Stimulated activated CD4-positive, alpha-beta T cell treated with anti-CD3 and anti-CD28 coated beads, TNF-alpha, amount 100 ng/mL, for 48 hours (primary cell): ENCODE results near the gene SRSF12.
"Not testable (repeated sequence)": the region's sequence is repeated elsewhere in the genome, so short reads cannot be mapped to it uniquely, and the experiment has no call there.

ENCODE experiments used
- DNase-seq, 3 donors: peaks; one replicate each; pipeline ENCODE4 v3.0.0-alpha.2; 2020; ENCODE audit warnings: low read depth in 3 of 3

The SRSF12 gene

DNA sequence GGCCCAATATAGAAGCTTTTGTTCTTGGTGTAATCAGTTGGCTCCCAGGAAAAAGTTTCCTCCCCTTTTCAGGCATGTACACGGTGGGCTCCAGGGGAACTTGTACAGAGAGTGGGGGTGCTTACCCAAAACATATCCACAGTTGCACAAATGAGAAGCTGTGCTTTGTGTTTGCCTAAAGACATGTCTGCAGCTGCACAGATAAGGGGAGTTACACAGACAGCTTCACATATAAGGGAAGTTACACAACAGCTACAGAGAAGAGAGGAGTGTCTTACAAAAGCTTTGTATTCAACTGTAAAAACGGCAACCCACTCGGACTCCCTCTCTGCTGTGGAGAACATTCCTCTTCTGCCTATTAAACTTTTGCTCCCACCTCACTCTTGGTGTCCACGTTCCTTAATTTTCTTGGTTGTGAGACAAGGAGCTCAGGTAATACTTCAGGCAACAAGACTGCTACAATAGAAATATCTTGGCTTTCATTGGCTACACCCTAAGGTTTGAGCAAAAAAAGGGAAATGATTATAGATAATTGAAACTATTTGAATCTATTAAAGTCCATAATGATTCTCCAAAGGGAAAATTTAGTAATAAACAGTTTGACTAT lies 44.8 kb downstream of the SRSF12 start:
- DNase-seq: no peak

- DNase-seq: no peak
These were observed 46.8 kb downstream of the SRSF12 start for GRCh38 chr6:89071036-89071435.

- no peak for DNase-seq
These were observed 48.2 kb downstream of the SRSF12 start for GRCh38 chr6:89069536-89070163.

DNA sequence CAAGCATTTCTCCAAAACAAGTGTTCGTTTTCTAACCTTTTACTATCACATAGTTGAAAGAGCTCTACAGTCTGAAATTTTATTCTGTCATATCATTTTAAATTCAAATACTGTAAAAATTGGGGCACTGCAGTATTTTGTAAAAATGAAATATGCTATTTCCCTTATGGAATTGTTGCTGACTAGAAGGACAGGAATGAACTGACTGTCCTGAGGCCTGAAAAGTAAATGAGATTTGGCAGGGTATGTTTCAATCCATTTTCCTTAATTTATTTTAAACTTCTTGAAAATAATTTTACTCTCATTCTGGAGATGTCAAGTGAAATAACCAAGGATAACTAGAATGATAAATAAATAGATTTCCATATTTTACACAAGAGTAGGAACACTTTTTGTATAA lies 49.2 kb downstream of the SRSF12 start:
- no peak for DNase-seq

DNA sequence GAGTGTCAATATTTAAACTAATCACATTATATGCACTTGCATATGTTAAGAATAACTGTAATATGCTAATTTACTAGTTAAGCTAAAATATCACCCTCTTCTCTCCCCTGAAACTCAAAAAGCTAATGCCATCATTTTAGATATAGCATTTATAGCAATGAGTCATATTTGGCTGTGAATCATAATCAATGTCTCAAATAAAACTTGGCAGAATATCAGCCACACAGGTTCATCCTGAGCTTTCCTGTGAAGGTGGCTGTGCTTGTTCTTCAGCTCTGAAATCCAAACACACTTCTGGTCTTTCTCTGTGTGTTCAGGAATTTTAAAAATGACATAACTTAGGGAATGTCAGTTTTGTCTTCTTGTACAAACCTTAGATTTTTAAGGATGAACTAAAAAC lies 50.1 kb downstream of the SRSF12 start:
- DNase-seq: no peak

- DNase-seq: no peak
These were observed 50.8 kb downstream of the SRSF12 start for GRCh38 chr6:89066940-89067646.

DNA sequence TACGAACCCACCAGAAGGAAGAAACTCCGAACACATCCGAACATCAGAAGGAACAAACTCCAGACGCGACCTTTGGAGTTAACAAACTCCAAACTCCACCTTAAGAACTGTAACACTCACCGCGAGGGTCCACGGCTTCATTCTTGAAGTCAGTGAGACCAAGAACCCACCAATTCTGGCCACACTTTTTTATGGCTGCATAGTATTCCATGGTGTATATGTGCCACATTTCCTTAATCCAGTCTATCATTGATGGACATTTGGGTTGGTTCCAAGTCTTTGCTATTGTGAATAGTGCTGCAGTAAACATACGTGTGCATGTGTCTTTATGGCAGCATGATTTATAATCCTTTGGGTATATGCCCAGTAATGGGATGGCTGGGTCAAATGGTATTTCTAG lies 51.8 kb downstream of the SRSF12 start:
- DNase-seq: not testable (repeated sequence)

- DNase-seq: not testable (repeated sequence)
These were observed 52.9 kb downstream of the SRSF12 start for GRCh38 chr6:89064931-89065330.

DNA sequence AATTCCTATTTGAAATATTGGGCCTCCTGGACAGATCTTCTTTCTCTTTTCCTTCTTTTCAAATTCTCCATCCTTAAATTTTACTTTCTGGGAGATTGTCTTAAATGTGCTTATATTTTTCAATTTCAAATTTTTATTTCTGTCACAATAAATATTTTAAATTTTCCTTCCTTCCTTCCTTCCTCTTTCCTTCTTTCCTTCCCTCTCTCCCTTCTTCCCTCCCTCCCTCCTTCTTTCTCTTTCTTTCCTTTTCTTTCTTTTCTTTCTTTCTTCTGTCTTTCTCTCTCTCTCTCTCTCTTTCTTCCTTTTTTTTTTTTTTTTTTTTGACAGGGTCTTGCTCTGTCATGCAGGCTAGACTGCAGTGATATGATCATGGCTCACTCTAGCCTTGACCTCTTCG lies 54.0 kb downstream of the SRSF12 start:
- DNase-seq: no peak

- no peak for DNase-seq
These were observed 58.6 kb downstream of the SRSF12 start for GRCh38 chr6:89059227-89059626.

DNA sequence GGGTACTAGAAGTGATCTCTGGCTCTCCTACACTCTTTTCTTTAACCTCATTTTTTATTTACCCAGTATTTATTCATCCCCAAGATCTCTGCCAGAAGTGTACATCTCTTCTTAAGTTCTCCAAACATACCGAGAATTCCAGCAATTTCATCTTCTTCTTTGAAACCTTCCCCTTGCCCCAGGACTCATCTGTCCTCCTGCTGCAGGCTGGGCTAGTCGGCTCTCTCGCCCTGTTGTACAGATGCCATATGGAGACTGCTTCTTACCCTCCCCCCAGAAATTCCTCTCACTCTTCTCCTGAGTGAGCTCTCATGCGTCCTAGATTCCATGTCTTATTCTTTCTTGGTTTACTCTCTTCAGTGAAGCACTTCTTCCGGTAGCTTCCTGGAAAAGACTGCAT lies 59.2 kb downstream of the SRSF12 start:
- DNase-seq: no peak

DNA sequence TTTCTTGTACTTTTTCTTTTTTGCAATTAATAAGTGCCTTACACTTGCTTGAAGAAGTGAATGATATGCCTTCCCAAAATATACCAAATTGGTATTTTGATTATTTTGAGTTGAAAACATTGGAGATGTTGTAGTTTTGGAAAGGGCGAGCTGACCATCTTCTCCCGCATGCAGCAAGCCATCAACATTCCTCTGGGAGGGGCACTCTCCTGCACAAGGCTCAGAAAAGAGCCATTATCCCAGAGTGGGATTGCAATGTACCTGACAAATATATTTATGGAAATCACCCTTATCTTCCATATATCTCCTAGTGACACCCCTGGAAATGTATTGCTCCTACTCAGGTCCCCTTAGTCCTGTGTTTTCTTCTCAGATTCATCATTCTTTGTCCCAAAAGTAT lies 60.1 kb downstream of the SRSF12 start:
- no peak for DNase-seq

- no peak for DNase-seq
These were observed 63.7 kb downstream of the SRSF12 start for GRCh38 chr6:89054208-89054607.

GRCh38 chr6:89051676-89052075 lies 66.2 kb downstream of the SRSF12 start:
- no peak for DNase-seq

DNA sequence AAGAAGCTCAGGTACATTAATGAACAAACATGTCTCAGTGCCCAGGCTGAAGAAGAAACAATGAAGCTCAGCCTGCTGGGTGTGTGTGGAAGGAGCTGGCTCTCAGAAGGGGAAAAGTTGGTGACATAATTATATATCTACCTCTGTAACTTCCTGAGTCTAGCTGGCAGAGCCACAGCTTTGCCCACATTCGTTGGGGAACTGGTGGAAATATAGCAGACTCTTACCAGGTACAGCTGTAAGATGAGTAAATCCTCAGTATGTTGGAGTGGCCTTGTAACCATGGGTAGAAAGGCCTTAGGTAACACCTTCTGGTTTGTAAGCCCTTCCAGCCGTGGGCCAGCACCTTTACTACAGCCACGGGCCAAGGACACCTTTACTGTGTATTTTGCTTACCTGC lies 67.2 kb downstream of the SRSF12 start:
- DNase-seq: no peak

DNA sequence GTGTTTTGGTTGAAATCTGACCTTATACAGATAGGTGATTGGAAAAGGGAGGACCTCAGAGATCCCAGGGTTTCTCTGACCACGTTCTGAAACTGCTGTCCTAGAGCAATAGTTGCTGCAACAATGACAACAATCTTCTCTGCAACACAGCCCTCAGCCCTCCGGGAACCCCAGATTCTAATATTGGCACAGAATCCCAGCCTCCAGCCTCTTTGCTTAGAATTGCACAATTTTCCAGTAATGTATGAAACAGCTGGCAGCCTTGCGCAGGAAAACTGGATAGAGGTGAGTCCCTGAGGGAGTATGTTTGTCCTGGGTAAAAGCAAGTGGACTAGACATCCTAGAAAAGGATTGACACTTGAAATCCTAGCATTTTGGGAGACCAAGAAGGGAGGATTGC lies 67.7 kb downstream of the SRSF12 start:
- no peak for DNase-seq

GRCh38 chr6:89048985-89049384 lies 68.9 kb downstream of the SRSF12 start:
- DNase-seq: no peak

- DNase-seq: no peak
These were observed 69.5 kb downstream of the SRSF12 start for GRCh38 chr6:89048288-89048923.

- DNase-seq: no peak
These were observed 70.4 kb downstream of the SRSF12 start for GRCh38 chr6:89047473-89047872.
